GM12801 (cell line): ENCODE results near the gene C17orf114.

Source experiments
- TF ChIP-seq, protein P1 (sequence below): IDR thresholded peaks from one replicate; pipeline ENCODE4 v1.5.1; 2011; ENCODE audit warnings: control low read depth; ENCODE audit not compliant: insufficient read length; ENCODE audit errors: extremely low read depth

Gene C17orf114

DNA sequence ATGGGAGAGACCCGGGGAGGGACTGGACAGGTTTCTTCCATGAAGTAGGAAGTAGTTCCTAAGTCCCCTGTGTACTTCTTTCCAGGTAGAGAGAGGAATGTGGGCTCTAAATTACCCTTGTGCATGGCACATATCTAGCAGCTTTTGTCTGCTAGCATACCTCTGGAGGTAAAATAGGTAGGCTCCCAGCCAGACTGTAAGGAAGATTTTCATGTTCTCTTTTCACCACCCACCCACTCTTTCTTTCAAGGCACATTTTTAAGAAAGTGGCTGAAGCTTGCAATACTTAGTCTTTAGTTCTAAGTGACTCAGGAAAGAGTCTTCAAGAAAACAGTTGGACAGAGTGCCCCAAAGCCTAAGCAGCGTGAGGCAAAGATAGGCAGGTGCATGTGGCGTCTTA, 40.2 kb upstream of the C17orf114 start:
- TF ChIP-seq, protein P1, sequence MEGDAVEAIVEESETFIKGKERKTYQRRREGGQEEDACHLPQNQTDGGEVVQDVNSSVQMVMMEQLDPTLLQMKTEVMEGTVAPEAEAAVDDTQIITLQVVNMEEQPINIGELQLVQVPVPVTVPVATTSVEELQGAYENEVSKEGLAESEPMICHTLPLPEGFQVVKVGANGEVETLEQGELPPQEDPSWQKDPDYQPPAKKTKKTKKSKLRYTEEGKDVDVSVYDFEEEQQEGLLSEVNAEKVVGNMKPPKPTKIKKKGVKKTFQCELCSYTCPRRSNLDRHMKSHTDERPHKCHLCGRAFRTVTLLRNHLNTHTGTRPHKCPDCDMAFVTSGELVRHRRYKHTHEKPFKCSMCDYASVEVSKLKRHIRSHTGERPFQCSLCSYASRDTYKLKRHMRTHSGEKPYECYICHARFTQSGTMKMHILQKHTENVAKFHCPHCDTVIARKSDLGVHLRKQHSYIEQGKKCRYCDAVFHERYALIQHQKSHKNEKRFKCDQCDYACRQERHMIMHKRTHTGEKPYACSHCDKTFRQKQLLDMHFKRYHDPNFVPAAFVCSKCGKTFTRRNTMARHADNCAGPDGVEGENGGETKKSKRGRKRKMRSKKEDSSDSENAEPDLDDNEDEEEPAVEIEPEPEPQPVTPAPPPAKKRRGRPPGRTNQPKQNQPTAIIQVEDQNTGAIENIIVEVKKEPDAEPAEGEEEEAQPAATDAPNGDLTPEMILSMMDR: no peak

DNA sequence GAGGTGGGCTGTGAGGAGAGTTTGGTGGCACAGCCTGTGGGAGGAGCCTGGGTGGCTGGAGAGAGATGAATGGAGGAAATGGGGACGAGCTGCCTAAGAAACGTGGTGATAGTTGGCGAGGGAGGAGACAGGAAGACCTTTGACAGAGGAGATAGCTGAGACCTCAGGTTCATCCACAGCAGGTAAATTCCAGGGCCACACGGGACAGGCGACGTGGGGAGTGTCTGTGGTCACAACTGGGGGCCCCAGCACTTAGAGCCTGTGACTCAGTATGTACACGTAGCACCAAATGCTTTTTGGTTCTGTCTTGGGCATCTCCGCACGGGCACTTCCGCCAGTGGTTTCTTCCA, 38.7 kb upstream of the C17orf114 start:
- TF ChIP-seq, protein P1: no peak

- TF ChIP-seq, protein P1: no peak
These were observed 38.1 kb upstream of the C17orf114 start for GRCh38 chr17:4839965-4840892.

- TF ChIP-seq, protein P1: no peak
These were observed 37.1 kb upstream of the C17orf114 start for GRCh38 chr17:4839221-4839620.

- TF ChIP-seq, protein P1: no peak
These were observed 36.2 kb upstream of the C17orf114 start for GRCh38 chr17:4838309-4838785.

DNA sequence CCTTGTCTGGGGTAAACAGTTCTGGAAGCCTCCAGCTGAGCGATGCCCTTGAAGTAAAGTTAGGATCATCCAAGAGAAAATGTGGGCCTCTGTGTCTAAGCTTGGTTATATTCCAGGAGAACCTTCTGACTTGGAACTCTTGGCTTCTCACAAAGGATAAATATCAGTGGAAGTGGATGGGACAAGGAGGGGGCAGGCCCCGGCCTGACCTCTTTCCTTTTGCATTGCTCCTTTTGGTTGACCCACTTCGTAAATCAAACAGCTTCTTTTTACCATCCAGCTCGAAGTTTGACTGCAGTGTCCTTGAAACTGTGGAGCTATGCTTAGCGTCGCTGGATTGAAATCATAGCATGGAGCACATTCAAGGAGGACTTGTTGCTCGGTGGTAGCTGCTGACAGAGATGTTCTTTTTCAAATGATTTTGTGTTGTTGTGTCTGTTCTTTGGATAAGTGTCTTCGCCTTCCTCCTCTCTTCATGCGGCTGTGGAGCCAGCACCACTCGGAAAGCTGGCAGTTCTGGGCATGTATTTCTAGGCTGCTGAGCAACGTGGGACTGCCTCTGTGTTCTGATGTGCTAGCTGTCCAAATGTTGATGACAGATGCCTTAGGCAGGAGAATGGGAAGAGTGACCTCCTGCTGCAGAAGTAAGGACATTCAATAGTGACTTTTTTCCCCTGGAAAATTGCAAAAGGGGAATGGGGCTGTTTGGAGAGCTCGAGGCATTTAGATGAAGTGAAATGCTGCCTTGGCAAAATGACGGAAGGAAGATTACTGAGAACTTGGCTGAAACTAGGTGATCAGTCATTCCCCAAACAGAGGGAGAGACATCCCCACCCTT, 35.6 kb upstream of the C17orf114 start:
- TF ChIP-seq, protein P1: no peak

- TF ChIP-seq, protein P1: no peak
These were observed 34.1 kb upstream of the C17orf114 start for GRCh38 chr17:4836221-4836620.
